BE2C (cell line): ENCODE measurements around the gene KCP.

Experiments used
- DNase-seq: peaks from one replicate; pipeline ENCODE4 v3.0.0-alpha.2; 2020
- H3K27me3 ChIP-seq: fragments of 250-450 bp; sonication (Bioruptor Pico); 2 replicates; pipeline ENCODE4 v1.5.1; 2020; ENCODE audit warnings: mild to moderate bottlenecking
- H3K36me3 ChIP-seq: fragments of 250-450 bp; sonication (Bioruptor Pico); 2 replicates; pipeline ENCODE4 v1.5.1; 2020; ENCODE audit warnings: mild to moderate bottlenecking
- H3K4me1 ChIP-seq: fragments of 250-450 bp; sonication (Bioruptor Pico); 2 replicates; pipeline ENCODE4 v1.5.1; 2020
- H3K4me3 ChIP-seq: 2 replicates; pipeline ENCODE4 v1.5.1; 2011; ENCODE audit warnings: low read depth, low read length
- H3K9me3 ChIP-seq: fragments of 250-450 bp; sonication (Bioruptor Pico); 2 replicates; pipeline ENCODE4 v1.5.1; 2020
- CTCF ChIP-seq: IDR thresholded peaks from 2 replicates; pipeline ENCODE4 v1.5.1; 2012; ENCODE audit warnings: mild to moderate bottlenecking, low read depth, low read length

KCP gene

DNA sequence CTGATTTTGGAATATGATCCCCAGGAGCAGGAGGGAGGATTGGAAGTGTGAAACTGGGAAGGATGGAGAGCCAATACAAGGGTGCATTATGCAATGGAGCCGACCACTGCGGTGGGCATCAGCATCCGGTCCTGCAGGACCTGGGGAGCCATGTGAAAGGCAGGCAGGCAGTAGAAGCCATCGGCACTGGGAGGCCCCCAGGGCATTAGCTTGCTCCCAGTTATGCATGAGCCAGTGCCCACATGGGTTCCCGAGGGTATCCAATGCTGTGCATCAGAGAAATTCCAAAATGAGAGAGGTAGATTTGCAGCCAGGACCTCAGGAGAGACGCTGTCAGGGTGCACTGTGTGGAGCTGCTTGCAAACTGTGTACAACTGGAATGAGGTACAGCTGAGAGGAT is 8.7 kb upstream of the KCP start:
- Histone ChIP-seq H3K4me3 (no peak overlapping the region), H3K9me3 (no peaks in the 10 kb centered on the region), H3K27me3 (no peaks in the 10 kb centered on the region), H3K36me3 (no peaks in the 10 kb centered on the region), H3K4me1 (0 out of 2 replicates have a peak, but pooled peaks cover 3% of the 10 kb centered on the region)
- no peak for DNase-seq
- TF ChIP-seq CTCF: no peak

- no peak for TF ChIP-seq CTCF
- no peaks in the 10 kb centered on the region for H3K27me3 ChIP-seq
- H3K36me3 ChIP-seq: no peaks in the 10 kb centered on the region
- no peak overlapping the region for H3K4me3 ChIP-seq
- 0 out of 2 replicates have a peak, but pooled peaks cover 3% of the 10 kb centered on the region for H3K4me1 ChIP-seq
- DNase-seq: no peak
- no peaks in the 10 kb centered on the region for H3K9me3 ChIP-seq
Observed at GRCh38 chr7:128918016-128918665, 7.6 kb upstream of the KCP start.

- H3K27me3 ChIP-seq: no peaks in the 10 kb centered on the region
- H3K36me3 ChIP-seq: no peaks in the 10 kb centered on the region
- H3K4me3 ChIP-seq: no peak overlapping the region
- H3K4me1 ChIP-seq: 0 out of 2 replicates have a peak, but pooled peaks cover 3% of the 10 kb centered on the region
- DNase-seq: no peak
- H3K9me3 ChIP-seq: no peaks in the 10 kb centered on the region
- no peak for TF ChIP-seq CTCF
Observed at GRCh38 chr7:128917122-128917521, 6.6 kb upstream of the KCP start.

DNA sequence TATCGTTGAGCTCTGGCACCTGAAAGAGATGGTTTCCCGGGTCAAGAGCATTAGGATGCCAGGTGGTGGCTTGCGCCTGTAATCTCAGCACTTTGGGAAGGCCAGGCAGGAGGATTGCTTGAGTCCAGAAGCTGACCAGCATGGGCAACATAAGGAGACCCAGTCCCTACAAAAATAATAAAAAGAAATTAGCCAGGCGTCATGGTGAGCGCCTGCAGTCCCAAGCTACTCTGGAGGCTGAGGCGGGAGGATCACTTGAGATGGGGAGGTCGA is 6.1 kb upstream of the KCP start:
- Histone ChIP-seq H3K4me1 (peaks cover 5% of the 10 kb centered on the region), H3K36me3 (no peaks in the 10 kb centered on the region), H3K4me3 (no peak overlapping the region), H3K9me3 (no peaks in the 10 kb centered on the region), H3K27me3 (no peaks in the 10 kb centered on the region)
- no peak for DNase-seq
- TF ChIP-seq CTCF: no peak

GRCh38 chr7:128915841-128916642 is 5.5 kb upstream of the KCP start:
- no peak for DNase-seq
- H3K36me3 ChIP-seq: no peaks in the 10 kb centered on the region
- H3K27me3 ChIP-seq: no peaks in the 10 kb centered on the region
- no peak overlapping the region for H3K4me3 ChIP-seq
- H3K9me3 ChIP-seq: no peaks in the 10 kb centered on the region
- peaks cover 4% of the 10 kb centered on the region for H3K4me1 ChIP-seq
- no peak for TF ChIP-seq CTCF

DNA sequence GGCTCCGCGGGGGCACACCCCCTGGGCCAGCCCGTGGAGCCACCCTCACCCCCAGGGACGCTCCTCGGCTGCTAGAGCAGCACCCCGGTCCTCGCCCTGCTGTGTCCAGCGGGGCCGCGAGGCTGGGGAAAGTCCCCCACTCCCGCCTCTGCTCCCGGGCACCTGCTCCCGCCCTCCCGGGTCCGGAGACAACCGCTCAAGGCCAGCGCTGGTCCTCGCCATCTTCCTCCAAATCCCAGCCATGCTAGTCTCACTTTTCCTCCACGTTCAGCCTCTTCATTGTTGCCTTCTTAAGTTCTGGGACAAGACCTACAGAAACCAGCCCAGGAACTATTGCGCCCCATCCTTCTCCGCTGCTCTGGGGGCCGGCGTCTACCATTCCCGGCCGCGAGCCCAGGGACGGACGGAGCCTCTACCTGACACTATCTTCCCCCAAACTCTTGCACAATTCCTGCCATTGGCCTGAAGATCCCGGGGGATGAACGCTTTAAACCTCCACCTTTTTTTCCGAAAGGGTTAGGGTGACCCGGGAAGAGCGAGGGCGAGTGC is 4.8 kb upstream of the KCP start:
- Histone ChIP-seq H3K36me3 (no peaks in the 10 kb centered on the region), H3K4me1 (peaks cover 4% of the 10 kb centered on the region), H3K27me3 (no peaks in the 10 kb centered on the region), H3K4me3 (no peak overlapping the region), H3K9me3 (no peaks in the 10 kb centered on the region)
- TF ChIP-seq CTCF: no peak
- no peak for DNase-seq
